GM23248 (cell line): ENCODE measurements around the gene MKLN1. TPM values are rescaled to one million over a fixed set of nuclear protein-coding genes. Genes with fewer than 3 reads are reported as not detected.

Experiments used
- DNase-seq: peaks from one replicate; pipeline ENCODE4 v3.0.0-alpha.2; 2015
- H2AFZ ChIP-seq: fragments of 200-600 bp; sonication (generic); 2 replicates; pipeline ENCODE4 v1.6.1; 2016; ENCODE audit warnings: antibody characterized with exemption
- H3F3A ChIP-seq: fragments of 200-600 bp; sonication (generic); 2 replicates; pipeline ENCODE4 v1.6.1; 2016; ENCODE audit warnings: mild to moderate bottlenecking, antibody characterized with exemption, mixed run types; ENCODE audit not compliant: insufficient read depth
- H3K27ac ChIP-seq: fragments of 200-600 bp; sonication (generic); 2 replicates; pipeline ENCODE4 v1.5.1; 2016; ENCODE audit warnings: mild to moderate bottlenecking
- H3K27me3 ChIP-seq: fragments of 200-600 bp; sonication (generic); replicated peaks from 2 replicates; pipeline ENCODE4 v1.6.1; 2016; ENCODE audit warnings: mild to moderate bottlenecking; ENCODE audit not compliant: insufficient read depth
- H3K36me3 ChIP-seq: fragments of 200-600 bp; sonication (generic); 2 replicates; pipeline ENCODE4 v1.6.1; 2016; ENCODE audit warnings: low read depth, mild to moderate bottlenecking
- H3K4me1 ChIP-seq: fragments of 200-600 bp; sonication (generic); 2 replicates; pipeline ENCODE4 v1.6.1; 2016; ENCODE audit warnings: mild to moderate bottlenecking; ENCODE audit not compliant: insufficient read depth
- H3K4me2 ChIP-seq: fragments of 200-600 bp; sonication (generic); one replicate; pipeline ENCODE4 v1.6.1; 2016; ENCODE audit warnings: mild to moderate bottlenecking; ENCODE audit not compliant: unreplicated experiment
- H3K4me3 ChIP-seq: fragments of 200-600 bp; sonication (generic); 2 replicates; pipeline ENCODE4 v1.5.1; 2016; ENCODE audit warnings: mild to moderate bottlenecking
- H3K79me2 ChIP-seq: fragments of 200-600 bp; sonication (generic); 2 replicates; pipeline ENCODE4 v1.6.1; 2016; ENCODE audit warnings: mild to moderate bottlenecking; ENCODE audit not compliant: insufficient read depth
- H3K9ac ChIP-seq: fragments of 200-600 bp; sonication (generic); 2 replicates; pipeline ENCODE4 v1.6.1; 2016; ENCODE audit warnings: mild to moderate bottlenecking
- H3K9me2 ChIP-seq: fragments of 200-600 bp; sonication (generic); 2 replicates; pipeline ENCODE4 v1.6.1; 2016; ENCODE audit warnings: mixed run types, mild to moderate bottlenecking, moderate library complexity; ENCODE audit not compliant: insufficient read depth
- H3K9me3 ChIP-seq: fragments of 200-600 bp; sonication (generic); one replicate; pipeline ENCODE4 v1.6.1; 2017; ENCODE audit warnings: low read depth
- H4K20me1 ChIP-seq: fragments of 200-600 bp; sonication (generic); 2 replicates; pipeline ENCODE4 v1.6.0; 2016; ENCODE audit not compliant: insufficient read depth
- EZH2 ChIP-seq: fragments of 200-600 bp; sonication (generic); IDR thresholded peaks from 2 replicates; pipeline ENCODE4 v1.6.1; 2018; ENCODE audit warnings: antibody characterized with exemption, mild to moderate bottlenecking; ENCODE audit not compliant: insufficient read depth, poor library complexity, severe bottlenecking
- EZH2phosphoT487 ChIP-seq: fragments of 200-600 bp; sonication (generic); IDR thresholded peaks from 2 replicates; pipeline ENCODE4 v1.6.1; 2018; ENCODE audit warnings: antibody characterized with exemption, moderate library complexity, mild to moderate bottlenecking, low read depth; ENCODE audit not compliant: insufficient read depth
- WGBS, 2 experiments: methylation state at CpG; one replicate each; pipeline ENCODE4 v1.1.6; 2015 to 2017; ENCODE audit warnings: low lambda C conversion rate in 2 of 2, low coverage in 1 of 2; ENCODE audit errors: missing lambda C conversion rate in 2 of 2; 5-methylcytosine and 5-hydroxymethylcytosine counted together
- in situ Hi-C: fragments of 300-500 bp; cut with MboI; formaldehyde crosslinking; loops from 2 replicates; pipeline ENCODE4 v1.15.0; 2020
- polyA plus RNA-seq: library from polyadenylated mRNA; unstranded; fragments of >200 nt; fragmentation: Nextera tagmentation; extraction: Ambion mirVana; gene quantifications from 2 replicates; pipeline ENCODE4 v1.2.1, GENCODE V29; 2016
- total RNA-seq: library from RNA; depleted of rRNA; stranded (reverse); fragments of >200 nt; shearing (Covaris generic); gene quantifications from 2 replicates; pipeline ENCODE4 v1.2.3, GENCODE V29; 2014

The MKLN1 gene
- total and polyA plus RNA-seq, 2 experiments from 2014 or later, result 32.1 to 35.7 TPM

GRCh38 chr7:131431289-131431688 is 103.6 kb downstream of the MKLN1 start:
- peaks cover 8% of the 10 kb centered on the region; the same call in 1 of the 2 replicates for H3F3A ChIP-seq
- H3K27me3 ChIP-seq, result no peaks in the 10 kb centered on the region
- H3K9ac ChIP-seq, result no peak overlapping the region
- H2AFZ ChIP-seq, result no peak overlapping the region
- in situ Hi-C loops, result no loop called here
- H3K4me1 ChIP-seq, result peaks cover 6% of the 10 kb centered on the region; the same call in 1 of the 2 replicates
- peaks cover 86% of the 10 kb centered on the region for H3K79me2 ChIP-seq
- H3K36me3 ChIP-seq, result peaks cover 17% of the 10 kb centered on the region
- no peaks in the 10 kb centered on the region for H4K20me1 ChIP-seq
- no peak overlapping the region for H3K27ac ChIP-seq
- peak; percentile 74 for DNase-seq
- H3K4me2 ChIP-seq, result no peak overlapping the region
- TF ChIP-seq EZH2 (no peak), EZH2phosphoT487 (no peak)
- no peak overlapping the region for H3K4me3 ChIP-seq
- H3K9me2 ChIP-seq, result no peaks in the 10 kb centered on the region
- 15 to 29% methylated on average over 3 of the region's 3 CpGs for WGBS, 2 experiments
- no peaks in the 10 kb centered on the region for H3K9me3 ChIP-seq

GRCh38 chr7:131431756-131432155 is 104.1 kb downstream of the MKLN1 start:
- no peak for DNase-seq
- H3K27ac ChIP-seq, result no peak overlapping the region
- WGBS, 2 experiments, result 79 to 87% methylated on average over 3 of the region's 3 CpGs
- no peak overlapping the region for H3K4me2 ChIP-seq
- H4K20me1 ChIP-seq, result no peaks in the 10 kb centered on the region
- H3F3A ChIP-seq, result peaks cover 8% of the 10 kb centered on the region; the same call in 1 of the 2 replicates
- in situ Hi-C loops, result no loop called here
- H3K36me3 ChIP-seq, result peaks cover 17% of the 10 kb centered on the region
- no peaks in the 10 kb centered on the region for H3K9me2 ChIP-seq
- no peak overlapping the region for H2AFZ ChIP-seq
- H3K4me1 ChIP-seq, result peaks cover 6% of the 10 kb centered on the region; the same call in 1 of the 2 replicates
- H3K79me2 ChIP-seq, result peaks cover 85% of the 10 kb centered on the region
- H3K27me3 ChIP-seq, result no peaks in the 10 kb centered on the region
- H3K9ac ChIP-seq, result no peak overlapping the region
- H3K4me3 ChIP-seq, result no peak overlapping the region
- TF ChIP-seq EZH2 (no peak), EZH2phosphoT487 (no peak)
- H3K9me3 ChIP-seq, result no peaks in the 10 kb centered on the region

GRCh38 chr7:131436384-131436783 is 108.7 kb downstream of the MKLN1 start:
- Histone ChIP-seq H3K27me3 (no peaks in the 10 kb centered on the region), H2AFZ (no peak overlapping the region), H3K4me2 (no peak overlapping the region), H3K27ac (no peak overlapping the region), H3K79me2 (peaks cover 75% of the 10 kb centered on the region), H3K9ac (no peak overlapping the region), H3K9me3 (no peaks in the 10 kb centered on the region), H3K4me3 (no peak overlapping the region), H3F3A (peaks cover 6% of the 10 kb centered on the region; the same call in 1 of the 2 replicates), H3K4me1 (no peaks in the 10 kb centered on the region), H3K9me2 (no peaks in the 10 kb centered on the region), H3K36me3 (peaks cover 41% of the 10 kb centered on the region), H4K20me1 (no peaks in the 10 kb centered on the region)
- no peak for TF ChIP-seq EZH2
- TF ChIP-seq EZH2phosphoT487, result no peak
- WGBS, 2 experiments, result 93 to 97% methylated on average over 3 of the region's 3 CpGs
- in situ Hi-C loops, result no loop called here
- no peak for DNase-seq

- Histone ChIP-seq H3K9me2 (no peaks in the 10 kb centered on the region), H3K36me3 (peaks cover 48% of the 10 kb centered on the region), H2AFZ (no peak overlapping the region), H4K20me1 (no peaks in the 10 kb centered on the region), H3K9ac (no peak overlapping the region), H3K27ac (no peak overlapping the region), H3K4me2 (no peak overlapping the region), H3K4me3 (no peak overlapping the region), H3K79me2 (peaks cover 63% of the 10 kb centered on the region), H3K27me3 (no peaks in the 10 kb centered on the region), H3F3A (no peaks in the 10 kb centered on the region), H3K4me1 (no peaks in the 10 kb centered on the region), H3K9me3 (no peaks in the 10 kb centered on the region)
- DNase-seq, result no peak
- WGBS, 2 experiments, result 38 to 39% methylated on average over 2 of the region's 2 CpGs
- in situ Hi-C loops, result no loop called here
- TF ChIP-seq EZH2phosphoT487 (no peak), EZH2 (no peak)
Measured at GRCh38 chr7:131438969-131439368, 111.3 kb downstream of the MKLN1 start.

GRCh38 chr7:131443496-131443895 is 115.8 kb downstream of the MKLN1 start:
- DNase-seq, result no peak
- Histone ChIP-seq H3K9me2 (no peaks in the 10 kb centered on the region), H4K20me1 (no peaks in the 10 kb centered on the region), H3K9ac (no peak overlapping the region), H3K79me2 (peaks cover 37% of the 10 kb centered on the region), H3K36me3 (peaks cover 45% of the 10 kb centered on the region), H3K4me1 (no peaks in the 10 kb centered on the region), H3F3A (no peaks in the 10 kb centered on the region), H3K27ac (no peak overlapping the region), H3K9me3 (no peaks in the 10 kb centered on the region), H3K4me2 (no peak overlapping the region), H3K27me3 (no peaks in the 10 kb centered on the region), H3K4me3 (no peak overlapping the region), H2AFZ (no peak overlapping the region)
- in situ Hi-C loops, result no loop called here
- no peak for TF ChIP-seq EZH2phosphoT487
- TF ChIP-seq EZH2, result no peak
- WGBS, 2 experiments, result 98% methylated on average over 5 of the region's 5 CpGs
